DND-41 (cell line): ENCODE data around the gene PCCB.

Source experiments
- EZH2 ChIP-seq: IDR thresholded peaks from 3 replicates; pipeline ENCODE4 v1.6.1; 2012; ENCODE audit warnings: borderline replicate concordance, low read depth, mild to moderate bottlenecking, moderate library complexity, low read length, inconsistent platforms; ENCODE audit not compliant: severe bottlenecking
- TF ChIP-seq, protein P1 (sequence below): IDR thresholded peaks from 2 replicates; pipeline ENCODE4 v1.5.1; 2012; ENCODE audit warnings: borderline replicate concordance, low read length, moderate library complexity, mild to moderate bottlenecking; ENCODE audit not compliant: poor library complexity, severe bottlenecking; ENCODE audit errors: extremely low read depth

DNA sequence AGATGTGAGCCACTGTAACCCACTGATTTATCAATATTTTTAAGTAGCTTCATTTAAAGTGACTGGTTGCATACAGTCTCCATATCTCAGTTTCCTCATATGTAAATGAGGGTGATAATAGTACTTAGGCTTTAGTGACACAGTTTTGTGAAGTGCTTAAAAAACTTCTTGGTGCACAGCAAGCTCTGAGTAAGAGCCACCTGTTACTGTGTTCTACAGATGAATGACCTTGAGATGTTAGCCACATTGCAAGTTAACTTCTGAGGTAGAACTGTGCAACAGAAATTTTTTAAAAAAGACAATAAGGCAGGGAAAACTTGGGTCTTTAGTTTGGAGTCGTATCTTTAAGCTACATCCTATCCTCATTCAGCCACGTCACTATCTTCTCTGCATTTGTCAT, 43.1 kb downstream of the PCCB start:
- TF ChIP-seq, protein P1, sequence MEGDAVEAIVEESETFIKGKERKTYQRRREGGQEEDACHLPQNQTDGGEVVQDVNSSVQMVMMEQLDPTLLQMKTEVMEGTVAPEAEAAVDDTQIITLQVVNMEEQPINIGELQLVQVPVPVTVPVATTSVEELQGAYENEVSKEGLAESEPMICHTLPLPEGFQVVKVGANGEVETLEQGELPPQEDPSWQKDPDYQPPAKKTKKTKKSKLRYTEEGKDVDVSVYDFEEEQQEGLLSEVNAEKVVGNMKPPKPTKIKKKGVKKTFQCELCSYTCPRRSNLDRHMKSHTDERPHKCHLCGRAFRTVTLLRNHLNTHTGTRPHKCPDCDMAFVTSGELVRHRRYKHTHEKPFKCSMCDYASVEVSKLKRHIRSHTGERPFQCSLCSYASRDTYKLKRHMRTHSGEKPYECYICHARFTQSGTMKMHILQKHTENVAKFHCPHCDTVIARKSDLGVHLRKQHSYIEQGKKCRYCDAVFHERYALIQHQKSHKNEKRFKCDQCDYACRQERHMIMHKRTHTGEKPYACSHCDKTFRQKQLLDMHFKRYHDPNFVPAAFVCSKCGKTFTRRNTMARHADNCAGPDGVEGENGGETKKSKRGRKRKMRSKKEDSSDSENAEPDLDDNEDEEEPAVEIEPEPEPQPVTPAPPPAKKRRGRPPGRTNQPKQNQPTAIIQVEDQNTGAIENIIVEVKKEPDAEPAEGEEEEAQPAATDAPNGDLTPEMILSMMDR = no peak
- TF ChIP-seq EZH2 = no peak
